Fibroblast of gingiva (primary cell): ENCODE results near the gene SKP1.
A peak's percentile ranks its signal among the peaks of the same experiment; 100 is the strongest.

Source experiments
- DNase-seq: peaks from one replicate; pipeline ENCODE4 v3.0.0-alpha.2; 2011; ENCODE audit warnings: low read depth

The SKP1 gene

DNA sequence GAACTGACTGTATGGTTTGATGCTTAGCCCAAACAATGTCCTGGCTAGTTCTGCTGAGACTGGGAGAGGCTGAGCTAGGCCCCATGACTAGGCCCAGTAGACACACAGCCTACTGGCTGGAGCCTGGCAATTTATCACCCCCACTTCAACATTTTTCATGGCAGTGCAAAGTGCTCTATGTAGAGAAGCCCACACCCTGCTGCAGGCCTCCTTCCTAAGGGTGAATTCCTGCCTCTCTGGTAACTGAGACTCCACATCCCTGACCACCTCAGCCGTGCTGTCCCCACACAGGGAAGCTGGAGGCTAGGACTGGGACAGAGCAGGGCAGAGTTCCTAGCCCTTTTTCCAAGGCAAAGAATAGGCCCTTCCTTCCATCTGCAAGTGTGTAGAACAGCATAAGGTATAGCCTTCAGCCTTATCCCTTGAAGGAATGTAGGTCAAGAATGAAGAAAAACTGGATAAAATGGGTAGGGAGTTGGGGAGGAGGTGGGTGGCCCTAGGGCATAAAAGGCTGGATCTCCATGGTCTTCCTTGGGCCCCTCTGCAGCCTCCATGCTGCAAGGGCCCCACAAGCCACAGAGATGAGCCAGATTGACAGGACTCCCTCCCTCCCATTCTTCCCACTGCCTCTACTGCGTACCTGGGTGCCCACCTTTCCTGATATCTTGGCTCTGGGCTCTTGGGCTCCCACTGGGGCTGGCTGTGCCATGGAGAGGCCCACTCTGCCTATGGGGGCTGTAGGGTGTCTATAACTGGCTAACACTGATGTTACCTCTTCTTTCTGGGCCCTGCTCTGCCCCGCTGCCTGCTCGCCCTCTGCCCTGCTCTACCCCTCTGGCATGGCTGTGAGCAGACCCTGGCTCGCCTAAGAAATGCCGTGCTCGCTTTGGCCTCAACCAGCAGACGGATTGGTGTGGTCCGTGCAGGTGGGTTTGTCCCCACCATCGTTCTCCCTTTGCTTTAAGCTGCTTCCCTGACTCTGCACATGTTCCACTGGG is 32.5 kb downstream of the SKP1 start:
- DNase-seq, result no peak

DNA sequence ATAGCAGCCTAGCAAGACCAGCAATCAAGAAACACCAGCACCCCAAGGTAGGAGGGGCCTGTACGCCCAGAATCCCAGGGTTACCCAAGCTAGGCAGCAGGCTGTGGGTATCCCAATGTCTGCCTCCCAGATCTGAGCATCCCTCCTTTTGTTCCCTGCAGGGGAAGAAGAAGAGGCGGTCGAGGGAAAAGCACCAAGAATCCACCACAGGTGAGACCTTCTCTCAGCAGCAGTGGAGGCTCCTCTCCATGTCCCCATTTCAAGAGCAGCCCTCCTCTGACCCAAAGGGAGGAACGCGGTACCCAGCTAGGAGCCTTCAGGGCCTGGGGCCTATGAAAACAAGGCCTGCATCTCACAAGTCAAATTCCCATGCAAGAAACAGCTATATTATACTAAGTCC is 33.3 kb downstream of the SKP1 start:
- DNase-seq, result no peak

DNA sequence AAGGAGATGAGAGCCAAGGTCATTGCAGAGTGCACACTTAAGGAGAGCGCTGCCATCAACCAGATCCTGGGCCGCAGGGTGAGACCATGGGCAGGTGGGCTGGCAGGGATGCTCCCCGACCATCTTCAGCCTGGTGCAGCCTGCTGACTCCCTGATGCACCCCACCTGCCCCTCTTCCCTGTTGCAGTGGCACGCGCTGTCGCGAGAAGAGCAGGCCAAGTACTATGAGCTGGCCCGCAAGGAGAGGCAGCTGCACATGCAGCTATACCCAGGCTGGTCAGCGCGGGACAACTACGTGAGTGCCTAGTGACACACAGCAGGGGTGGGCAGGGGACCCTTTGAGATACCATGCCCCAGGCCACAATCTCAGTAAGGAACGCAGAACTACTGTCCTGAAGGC is 33.9 kb downstream of the SKP1 start:
- DNase-seq, result no peak

DNA sequence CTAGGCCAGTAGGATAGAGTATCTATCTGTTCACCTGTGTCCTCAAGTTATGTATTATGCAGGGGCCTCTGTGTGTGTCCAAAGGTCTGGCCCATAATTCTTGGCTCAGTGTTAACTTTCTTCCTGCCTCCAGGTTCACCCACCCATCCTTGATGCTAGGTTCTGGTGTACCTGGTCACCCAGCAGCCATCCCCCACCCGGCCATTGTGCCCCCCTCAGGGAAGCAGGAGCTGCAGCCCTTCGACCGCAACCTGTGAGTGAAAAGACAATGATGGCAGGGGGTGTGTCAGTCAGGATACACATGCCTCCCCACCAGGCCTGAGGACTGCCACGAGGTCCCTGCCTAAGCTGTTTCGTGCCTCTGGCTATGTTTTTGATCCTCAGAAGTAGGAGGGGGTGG is 34.7 kb downstream of the SKP1 start:
- no peak for DNase-seq

DNA sequence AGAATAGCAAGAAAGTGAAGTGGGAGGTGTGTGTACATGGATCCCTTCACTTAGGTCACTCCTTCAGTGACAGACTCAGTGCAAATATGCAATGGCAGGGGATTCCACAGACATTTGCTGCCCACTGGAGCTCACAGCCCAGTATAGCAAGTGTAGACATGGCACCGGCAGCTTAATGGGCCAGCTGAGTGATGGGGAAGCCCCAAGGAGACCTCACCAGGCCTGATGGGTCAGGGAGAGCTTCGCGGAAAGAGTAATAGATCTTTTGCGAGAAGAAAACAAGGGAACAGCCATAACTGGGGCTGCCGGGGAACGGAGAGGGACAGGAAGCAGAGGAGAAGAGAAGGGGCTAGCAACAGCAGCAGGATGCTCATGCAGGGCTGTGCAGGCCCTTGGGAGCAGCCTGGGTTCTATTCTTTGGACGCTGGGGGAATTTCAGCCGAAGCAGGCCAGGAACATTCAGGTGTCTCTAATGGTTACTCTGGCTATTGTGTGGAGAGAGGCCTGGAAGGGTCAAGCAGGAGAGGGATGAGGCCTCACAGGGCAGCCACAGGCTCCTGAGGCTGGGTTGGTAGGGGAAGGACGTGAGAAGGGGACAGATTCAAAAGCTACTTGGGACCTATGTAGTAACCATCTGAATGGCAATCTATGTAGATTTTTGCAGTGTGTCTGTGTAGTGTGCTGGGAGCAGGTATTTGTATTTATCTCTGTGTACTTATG is 35.3 kb downstream of the SKP1 start:
- DNase-seq, result no peak

DNA sequence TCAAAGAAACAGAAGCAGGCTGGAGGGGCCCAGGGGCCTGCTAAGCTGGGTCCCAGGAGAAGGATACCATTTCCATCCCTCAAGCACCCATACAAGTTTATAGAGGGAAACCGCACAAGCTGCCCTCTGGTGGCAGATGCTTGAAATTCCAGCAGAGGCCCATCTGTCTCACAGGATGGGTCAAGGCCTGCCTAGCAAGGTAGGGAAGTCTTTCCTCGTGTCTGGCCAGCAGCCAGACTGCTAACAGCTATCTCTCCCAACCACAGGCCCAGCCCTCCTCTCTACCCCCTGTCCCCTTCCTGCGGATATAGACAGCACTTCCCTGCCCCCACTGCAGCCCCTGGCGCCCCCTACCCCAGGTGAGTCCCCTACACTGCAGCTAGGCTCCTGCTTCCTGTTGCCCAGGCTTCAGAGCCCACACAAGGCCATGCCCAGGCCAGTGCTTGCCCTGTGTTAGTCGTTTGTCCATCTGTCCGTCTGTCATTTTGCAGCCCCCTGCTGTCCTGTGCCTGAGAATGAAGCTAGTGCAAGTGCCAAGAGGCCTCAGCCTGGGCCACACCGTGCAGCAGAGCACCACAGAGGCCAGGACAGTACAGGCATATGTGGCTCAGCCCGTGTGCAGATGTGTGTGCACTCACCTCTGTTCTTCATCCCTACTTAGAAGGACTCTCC is 36.1 kb downstream of the SKP1 start:
- DNase-seq, result peak; percentile 49

DNA sequence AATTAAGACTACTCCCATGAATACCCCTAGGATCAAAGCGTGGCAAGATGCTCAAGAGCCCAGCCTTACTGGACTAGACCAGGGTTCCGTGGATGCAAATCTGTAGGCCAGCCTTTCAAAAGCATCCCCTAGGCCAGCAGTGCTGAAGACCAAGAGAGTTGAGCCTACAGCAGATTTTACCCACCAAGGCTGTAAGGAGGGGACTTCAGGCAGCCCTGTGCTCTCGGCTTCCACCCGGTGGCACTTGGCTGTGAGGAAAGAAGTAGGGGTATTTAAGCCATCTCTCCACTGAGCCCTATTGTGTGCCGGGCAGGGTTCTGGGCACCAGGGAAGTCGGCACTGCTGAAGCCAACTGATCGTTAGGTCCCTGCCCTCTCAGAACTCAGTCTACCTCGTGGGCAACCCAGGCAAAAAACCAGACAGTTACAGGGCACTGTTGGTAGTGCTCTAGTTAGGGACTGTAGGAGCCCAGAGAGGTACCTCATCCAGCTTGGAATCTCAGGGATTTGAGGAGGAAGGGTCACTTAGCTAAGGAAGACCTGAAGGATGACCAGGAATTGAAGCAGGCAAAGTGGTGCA is 36.8 kb downstream of the SKP1 start:
- no peak for DNase-seq

DNA sequence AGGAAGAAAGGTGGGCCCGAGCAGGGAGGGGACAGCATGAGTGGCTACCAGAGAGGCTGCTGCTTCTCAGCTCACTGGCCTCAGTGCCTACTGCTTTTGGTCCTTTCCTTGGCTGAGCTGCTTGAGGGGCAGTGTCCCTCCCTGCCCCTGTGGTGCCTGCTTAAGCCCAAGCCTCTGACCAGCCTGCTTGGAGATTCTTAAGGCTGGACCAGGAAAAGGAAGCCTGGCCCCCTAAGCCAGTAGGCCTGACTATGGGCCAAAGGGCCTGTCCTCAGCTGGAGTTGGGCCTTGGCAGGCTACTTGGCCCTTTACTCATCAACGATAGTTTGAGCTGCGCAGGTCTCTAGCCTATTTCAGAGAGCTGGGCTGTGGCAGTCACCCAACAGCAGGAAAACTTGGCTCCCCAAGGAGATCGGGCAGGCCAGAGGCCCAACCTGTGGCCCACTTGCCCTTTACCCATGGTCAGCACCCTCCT is 37.3 kb downstream of the SKP1 start:
- no peak for DNase-seq

DNA sequence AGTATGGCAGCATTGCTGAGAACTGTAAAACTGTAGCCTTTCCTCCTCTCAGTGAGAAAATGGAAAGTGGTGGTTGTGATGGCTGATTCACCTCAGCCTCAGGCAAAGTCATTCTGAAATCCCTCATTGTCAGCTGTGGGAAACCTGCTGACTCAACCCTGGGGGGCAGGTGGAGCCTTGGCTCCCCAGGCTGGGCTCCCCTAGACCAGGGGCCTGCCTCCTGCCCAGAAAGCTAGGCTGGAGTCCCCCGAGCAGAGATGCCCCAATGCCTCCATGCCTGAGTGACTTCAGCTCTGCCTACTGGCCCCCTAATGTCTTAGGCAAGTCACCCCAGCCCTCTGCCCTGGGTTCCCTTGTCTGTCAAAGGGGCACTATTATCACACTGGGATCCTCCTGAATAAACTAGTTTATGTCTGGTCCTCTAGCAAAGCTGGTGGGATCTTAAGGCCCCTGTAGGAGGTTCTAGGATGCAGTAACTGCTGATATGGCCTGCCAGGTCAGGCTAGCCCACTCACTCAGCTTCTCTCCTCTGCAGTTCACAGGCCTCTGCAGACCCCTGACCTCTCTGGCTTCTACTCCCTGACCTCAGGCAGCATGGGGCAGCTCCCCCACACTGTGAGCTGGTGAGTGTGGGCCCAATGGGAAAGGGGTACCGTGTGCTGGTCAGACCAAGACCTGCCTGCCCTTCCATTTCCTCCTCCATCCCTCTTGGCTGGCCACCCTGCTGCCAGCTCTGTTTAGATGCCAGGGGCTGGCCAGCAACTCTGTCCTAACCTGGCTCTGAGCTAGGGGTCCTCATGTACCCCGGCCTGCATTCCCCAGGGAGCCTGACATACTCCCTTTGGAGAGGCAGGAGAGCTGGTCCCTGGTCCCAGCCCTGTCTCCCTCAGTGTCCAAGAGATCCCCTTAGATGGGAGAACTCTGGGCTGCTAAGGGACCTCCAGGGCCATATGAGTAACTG is 38.1 kb downstream of the SKP1 start:
- DNase-seq, result no peak

DNA sequence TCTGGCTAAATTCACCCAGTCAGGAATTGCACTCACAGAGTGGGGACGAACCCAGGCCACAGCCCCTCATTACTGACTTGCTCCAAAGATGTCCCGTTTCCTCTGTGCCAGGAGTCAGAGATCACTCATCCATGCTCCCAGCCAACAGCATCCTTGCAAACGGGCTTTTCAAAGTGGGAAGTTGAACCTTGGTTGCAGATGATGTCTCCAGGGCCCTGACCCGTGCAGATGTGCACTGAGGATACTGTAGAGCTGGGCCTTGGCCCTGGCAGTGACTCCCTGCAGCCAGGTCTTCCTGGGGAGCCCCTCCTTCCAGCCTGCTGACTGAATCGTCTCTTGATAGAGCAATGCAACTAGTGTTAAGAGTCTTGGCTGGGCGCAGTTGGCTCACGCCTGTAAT is 40.0 kb downstream of the SKP1 start:
- DNase-seq, result no peak

DNA sequence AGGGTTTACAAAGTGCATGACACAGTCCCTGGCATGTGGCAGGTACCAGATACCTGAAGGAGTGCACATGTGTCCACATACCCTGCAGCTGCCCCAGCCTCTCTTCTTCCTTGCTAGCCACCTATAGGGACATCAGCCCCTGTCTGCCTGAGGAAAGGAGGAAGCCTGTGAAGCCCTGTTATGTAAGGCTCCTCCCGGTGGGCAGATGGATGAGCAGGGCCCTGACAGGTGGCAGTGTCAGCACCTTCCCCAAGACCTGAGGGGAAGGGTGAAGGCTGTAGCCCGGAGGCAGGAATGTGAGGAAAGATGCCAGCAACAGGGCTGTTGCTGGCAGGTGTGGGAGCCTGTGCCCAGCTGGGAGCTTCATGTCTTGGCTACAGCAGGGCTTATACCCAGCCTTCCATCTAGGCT is 40.5 kb downstream of the SKP1 start:
- no peak for DNase-seq

DNA sequence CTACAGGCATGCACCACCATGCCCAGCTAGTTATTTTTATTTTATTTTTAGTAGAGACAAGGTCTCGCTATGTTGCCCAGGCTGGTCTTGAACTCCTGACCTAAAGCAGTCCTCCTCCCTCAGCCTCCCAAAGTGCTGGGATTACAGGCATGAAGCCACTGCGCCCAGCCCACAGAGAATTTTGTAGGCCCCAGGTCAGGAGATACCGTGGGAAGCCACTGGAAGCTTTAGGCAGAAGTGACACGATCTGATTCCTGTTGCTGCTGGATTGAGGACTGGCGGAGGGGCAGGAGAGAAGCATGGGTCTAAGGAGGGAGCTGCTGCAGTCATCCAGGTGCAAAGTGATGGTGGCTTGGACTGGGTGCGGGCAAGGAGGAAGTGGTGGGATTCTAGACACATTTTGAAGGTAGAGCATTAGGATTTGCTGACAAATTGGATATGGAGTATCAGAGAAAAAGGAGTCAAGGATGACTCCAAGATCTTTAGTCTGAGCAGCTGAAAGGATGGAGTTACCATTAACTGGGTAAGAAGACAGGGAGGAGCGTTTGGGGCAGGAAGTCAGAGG is 41.6 kb downstream of the SKP1 start:
- no peak for DNase-seq

DNA sequence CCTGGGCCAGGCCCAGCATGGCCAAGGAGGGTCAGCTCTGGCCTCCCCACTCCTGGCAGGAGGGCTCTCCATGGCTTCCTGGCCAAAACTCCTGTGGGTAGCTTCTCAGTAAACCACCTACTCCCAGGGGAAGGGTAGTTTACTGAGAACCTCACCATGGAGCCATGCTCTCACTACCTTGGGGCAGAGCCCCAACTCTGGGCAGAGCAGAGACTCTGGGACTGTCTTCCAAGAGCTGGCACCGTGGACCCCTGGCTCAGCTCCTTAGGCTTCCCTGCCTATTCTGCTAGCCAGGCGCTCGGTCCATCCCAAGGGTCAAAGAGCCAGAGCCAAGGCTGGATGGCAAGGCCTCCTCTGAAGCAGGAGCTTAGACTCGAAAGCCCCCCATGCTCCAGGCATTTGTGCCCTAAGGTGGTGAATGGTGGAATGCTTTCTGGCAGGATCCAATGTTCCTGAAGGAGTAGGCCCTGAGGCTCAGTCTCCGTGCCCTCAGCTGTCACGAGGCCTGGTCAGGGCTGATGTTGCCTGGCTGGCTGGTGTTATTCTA is 42.7 kb downstream of the SKP1 start:
- DNase-seq, result no peak

DNA sequence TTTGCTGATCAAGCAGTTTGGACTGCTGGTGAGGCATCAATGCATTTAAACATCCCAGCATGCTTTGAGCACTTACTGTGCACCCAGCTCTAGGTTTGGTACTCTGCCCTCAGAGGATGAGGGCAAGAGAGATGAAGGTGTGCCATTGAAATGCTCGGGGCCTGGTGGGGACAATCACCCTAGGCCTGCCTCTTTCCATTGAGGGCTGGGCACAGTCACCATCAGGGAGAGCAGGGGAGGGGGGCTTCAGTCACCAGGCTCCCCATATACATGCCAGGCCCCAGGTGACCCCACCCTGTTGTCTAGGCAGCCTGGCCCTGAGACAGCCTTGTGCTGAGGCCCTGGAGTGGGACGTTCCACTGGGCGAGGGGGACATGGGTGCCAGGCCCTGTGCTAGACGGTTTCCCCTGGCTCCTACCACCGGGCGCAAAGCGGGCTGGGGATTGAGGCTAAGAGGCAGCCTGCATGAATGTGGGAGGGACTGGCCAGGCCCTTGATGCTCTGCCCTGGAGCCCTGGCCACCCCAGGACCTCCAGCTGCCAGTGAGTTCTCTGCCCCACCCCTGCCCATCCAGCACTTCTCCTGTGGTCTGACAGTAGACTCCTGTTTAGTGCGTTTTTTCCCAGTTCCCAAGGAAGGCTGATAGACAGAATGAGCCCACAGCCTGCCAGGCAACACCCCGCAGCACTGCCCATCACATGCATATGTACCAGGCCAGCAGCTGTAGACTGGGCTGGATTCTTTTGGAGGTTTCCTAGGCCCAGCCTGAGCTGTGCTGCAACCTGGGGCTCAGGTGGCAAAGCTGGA is 43.4 kb downstream of the SKP1 start:
- no peak for DNase-seq

DNA sequence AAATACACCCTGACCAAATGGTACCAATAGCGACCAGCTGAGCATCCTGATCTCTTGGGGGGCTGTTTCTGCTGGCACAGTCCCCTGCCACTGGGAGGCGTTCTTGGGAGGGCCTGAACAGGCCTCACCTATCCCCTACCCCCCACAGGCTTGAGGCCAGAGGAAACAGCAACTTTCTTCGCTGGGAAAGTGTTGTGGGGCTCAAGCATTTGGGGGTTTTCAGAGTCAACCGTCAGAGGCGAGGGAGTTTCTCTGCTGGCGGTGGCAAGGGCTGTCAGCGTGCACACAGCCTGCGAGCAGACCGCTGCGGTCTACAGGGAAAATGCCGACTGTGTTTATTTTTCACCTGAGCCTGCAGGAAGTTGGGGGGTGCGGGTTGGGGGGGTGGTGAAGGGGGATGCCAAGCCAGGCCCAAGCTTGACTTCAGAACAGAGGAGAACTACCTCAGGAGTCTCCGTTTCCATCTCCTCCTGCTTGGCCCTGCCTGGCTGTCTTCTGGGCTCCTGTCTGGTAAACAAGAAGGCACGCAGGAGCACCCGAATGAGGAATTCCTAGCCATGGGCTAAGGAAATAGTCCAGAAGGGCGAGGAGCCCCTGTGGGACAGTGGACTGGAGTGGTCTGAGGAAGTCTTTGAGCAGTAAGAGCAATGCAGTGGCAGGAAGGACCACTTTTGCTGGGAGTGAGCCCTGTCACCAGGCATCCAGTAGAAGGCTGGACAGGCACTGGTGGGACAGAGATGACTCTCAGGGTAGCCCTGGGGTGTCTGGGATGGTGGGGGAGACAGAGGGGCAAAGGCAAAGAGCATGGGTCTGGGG is 44.2 kb downstream of the SKP1 start:
- DNase-seq, result no peak

DNA sequence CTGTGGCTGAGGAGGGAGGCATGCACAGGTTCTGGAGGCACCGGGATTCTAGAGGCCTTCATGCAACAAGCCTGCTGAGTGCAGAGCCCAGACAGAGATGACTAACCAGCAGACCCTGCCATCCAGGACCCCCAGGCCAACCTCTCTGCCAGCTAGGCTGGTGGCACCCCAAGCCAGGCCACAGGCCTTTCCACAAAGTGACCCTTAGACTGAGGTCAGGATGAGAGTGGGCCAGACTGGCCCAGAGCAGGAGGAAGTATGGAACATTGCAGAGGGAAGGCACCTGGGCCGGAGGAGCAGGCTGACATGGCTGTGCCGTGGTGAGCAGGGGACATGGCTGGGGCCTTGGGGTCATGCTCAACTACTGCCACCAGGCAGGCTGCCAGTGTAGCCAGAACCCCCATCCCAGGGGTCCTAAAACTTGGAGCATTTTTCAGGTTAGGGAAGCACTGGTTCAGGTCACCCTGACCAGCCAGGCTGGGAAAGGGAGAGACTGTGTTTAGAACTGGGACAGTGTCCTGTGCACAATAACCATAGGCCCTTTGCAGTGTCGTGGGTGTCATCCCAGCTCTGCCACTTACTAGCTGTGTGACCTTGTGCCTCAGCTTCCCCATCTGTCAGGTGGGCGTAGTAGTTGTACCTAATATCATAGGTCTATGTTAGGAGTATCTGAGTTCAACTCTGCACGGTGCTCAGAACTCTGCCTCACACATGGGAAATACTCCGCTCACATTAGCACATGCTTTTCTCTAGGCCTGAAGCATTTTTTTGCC is 45.0 kb downstream of the SKP1 start:
- no peak for DNase-seq

DNA sequence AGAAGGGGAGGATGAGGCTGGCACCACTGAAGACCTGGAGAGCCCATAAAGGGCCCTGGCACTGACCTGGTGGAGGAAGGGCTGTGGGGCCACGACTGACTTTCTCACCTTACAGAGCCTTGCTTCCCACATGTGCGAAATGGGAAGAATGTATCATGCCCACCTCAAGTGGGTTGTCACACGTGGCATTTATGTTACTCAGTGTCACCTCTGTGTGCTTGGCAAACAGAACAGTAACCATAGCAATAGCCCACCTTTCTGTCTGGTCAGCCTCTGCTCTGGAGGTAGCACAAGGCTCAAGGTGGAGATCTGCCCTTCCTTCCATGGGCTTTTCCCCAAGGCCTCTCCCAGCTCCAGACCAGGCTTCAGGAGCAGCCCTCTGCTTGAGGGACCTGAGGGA is 45.6 kb downstream of the SKP1 start:
- no peak for DNase-seq
